Prostate gland (tissue), 2 donors: ENCODE measurements around the gene GADD45B.

Source experiments
- CTCF ChIP-seq, 4 experiments: fragments of 200-600 bp in 2 of 4; fragments of 450-650 bp in 2 of 4; sonication (generic) in 2 of 4; IDR thresholded peaks; 1 replicate in 3 of 4; 2 replicates in 1 of 4; pipeline ENCODE4 v1.5.1; 2016 to 2019; ENCODE audit warnings: antibody characterized with exemption in 4 of 4, mild to moderate bottlenecking in 2 of 4, moderate library complexity in 2 of 4
- POLR2A ChIP-seq: fragments of 450-650 bp; IDR thresholded peaks from one replicate; pipeline ENCODE4 v1.6.1; 2016; ENCODE audit warnings: antibody characterized with exemption, mild to moderate bottlenecking

GRCh38 chr19:2428321-2428690 is 47.6 kb upstream of the GADD45B start:
- no peak for TF ChIP-seq CTCF (IDR thresholded peaks at IDR 0.05)
- TF ChIP-seq POLR2A = no peak
